IMR-90 (cell line): ENCODE results near the gene HERPUD1. TPM values are rescaled to one million over a fixed set of nuclear protein-coding genes. Genes with fewer than 3 reads are reported as not detected.

ENCODE experiments used
- ATAC-seq: fragments of 200-7000 bp; cut with Tn5 transposase; 2 replicates; pipeline ENCODE4 v1.9.1; 2020; ENCODE audit warnings: low read depth, mild to moderate bottlenecking, moderate library complexity
- BruUV-seq: library from RNA; stranded (reverse); fragments of 400-500 nt; replicated peaks from 2 replicates; lab custom pipeline; 2021; lab: Mats Ljungman, UMichigan
- CTCF ChIA-PET: fragments of 300-600 bp; formaldehyde crosslinking; extraction: SDS; loops from one replicate; lab custom pipeline; 2021; ENCODE audit warnings: antibody characterized with exemption; lab: Yijun Ruan, JAX
- POLR2A ChIA-PET: fragments of 300-600 bp; sonication (Branson Sonifier 250); formaldehyde crosslinking; loops from one replicate; lab custom pipeline; 2022; ENCODE audit warnings: antibody characterized with exemption; ENCODE audit not compliant: unreplicated experiment; lab: Charles Lee
- DNase-seq: peaks from one replicate; pipeline ENCODE4 v3.0.0; 2013
- H2AFZ ChIP-seq: replicated peaks from 2 replicates; pipeline ENCODE3; 2013; ENCODE audit warnings: low read length, mild to moderate bottlenecking; ENCODE audit not compliant: poor library complexity
- H2AK5ac ChIP-seq: 2 replicates; pipeline ENCODE4 v1.6.1; 2013; ENCODE audit warnings: low read depth, low read length, inconsistent platforms
- H2AK9ac ChIP-seq: replicated peaks from 2 replicates; pipeline ENCODE3; 2013; ENCODE audit warnings: mild to moderate bottlenecking, low read depth, low read length, moderate library complexity; ENCODE audit not compliant: poor library complexity
- H2BK120ac ChIP-seq: 2 replicates; pipeline ENCODE4 v1.6.1; 2013; ENCODE audit warnings: low read depth, low read length, inconsistent platforms
- H2BK15ac ChIP-seq: 3 replicates; pipeline ENCODE4 v1.6.1; 2013; ENCODE audit warnings: low read depth, low read length, inconsistent platforms
- H2BK20ac ChIP-seq: 2 replicates; pipeline ENCODE4 v1.6.1; 2013; ENCODE audit warnings: low read depth, mild to moderate bottlenecking, inconsistent platforms, low read length, moderate library complexity
- H2BK5ac ChIP-seq: 2 replicates; pipeline ENCODE4 v1.6.1; 2013; ENCODE audit warnings: mild to moderate bottlenecking, low read depth, low read length, inconsistent platforms; ENCODE audit not compliant: poor library complexity, severe bottlenecking
- H3K14ac ChIP-seq: replicated peaks from 2 replicates; pipeline ENCODE4 v1.6.1; 2013; ENCODE audit warnings: low read depth, low read length, inconsistent platforms
- H3K18ac ChIP-seq: 2 replicates; pipeline ENCODE4 v1.6.1; 2013; ENCODE audit warnings: low read depth, low read length, control low read depth
- H3K23ac ChIP-seq: 2 replicates; pipeline ENCODE4 v1.6.1; 2013; ENCODE audit warnings: low read depth, low read length, inconsistent platforms
- H3K27ac ChIP-seq: 2 replicates; pipeline ENCODE4 v1.5.1; 2013; ENCODE audit warnings: mild to moderate bottlenecking, control low read depth, low read length; ENCODE audit not compliant: insufficient read depth
- H3K27me3 ChIP-seq: 2 replicates; pipeline ENCODE4 v1.6.1; 2013; ENCODE audit warnings: low read length; ENCODE audit not compliant: control insufficient read depth, insufficient read depth
- H3K36me3 ChIP-seq: 2 replicates; pipeline ENCODE4 v1.6.1; 2013; ENCODE audit warnings: low read length, mixed read lengths; ENCODE audit not compliant: control insufficient read depth, insufficient read depth
- H3K4ac ChIP-seq: 2 replicates; pipeline ENCODE4 v1.6.1; 2013; ENCODE audit warnings: low read depth, low read length, inconsistent platforms
- H3K4me1 ChIP-seq: 2 replicates; pipeline ENCODE4 v1.6.1; 2013; ENCODE audit warnings: low read length, mixed read lengths; ENCODE audit not compliant: control insufficient read depth, insufficient read depth
- H3K4me2 ChIP-seq: 2 replicates; pipeline ENCODE4 v1.6.1; 2013; ENCODE audit warnings: low read depth, mild to moderate bottlenecking, control low read depth, low read length, moderate library complexity
- H3K4me3 ChIP-seq: 2 replicates; pipeline ENCODE4 v1.5.1; 2013; ENCODE audit warnings: low read depth, mild to moderate bottlenecking, control low read depth, low read length, moderate library complexity; ENCODE audit not compliant: insufficient read depth
- H3K56ac ChIP-seq: 2 replicates; pipeline ENCODE4 v1.6.1; 2013; ENCODE audit warnings: low read length, inconsistent platforms; ENCODE audit not compliant: insufficient read depth; ENCODE audit errors: extremely low read depth
- H3K79me1 ChIP-seq, 2 experiments: 2 replicates each; pipeline ENCODE4 v1.6.1; 2013; ENCODE audit warnings: low read length in 2 of 2, inconsistent platforms in 1 of 2, low read depth in 1 of 2
- H3K9ac ChIP-seq: 2 replicates; pipeline ENCODE4 v1.6.1; 2013; ENCODE audit warnings: low read depth, low read length, control low read depth
- H3K9me1 ChIP-seq: 2 replicates; pipeline ENCODE4 v1.6.1; 2013; ENCODE audit warnings: low read length, inconsistent platforms; ENCODE audit not compliant: insufficient read depth
- H3K9me3 ChIP-seq: 2 replicates; pipeline ENCODE4 v1.6.1; 2013; ENCODE audit warnings: low read length; ENCODE audit not compliant: control insufficient read depth, insufficient read depth
- H4K20me1 ChIP-seq: 2 replicates; pipeline ENCODE4 v1.6.1; 2013; ENCODE audit warnings: low read length, inconsistent platforms; ENCODE audit not compliant: insufficient read depth
- H4K5ac ChIP-seq: 2 replicates; pipeline ENCODE4 v1.6.1; 2013; ENCODE audit warnings: mild to moderate bottlenecking, low read depth, low read length, control low read depth
- H4K8ac ChIP-seq, 2 experiments: 2 replicates each; pipeline ENCODE4 v1.6.1; 2013; ENCODE audit warnings: low read depth in 2 of 2, low read length in 2 of 2, control low read depth in 1 of 2, inconsistent platforms in 1 of 2
- H4K91ac ChIP-seq: 2 replicates; pipeline ENCODE4 v1.6.1; 2013; ENCODE audit warnings: low read depth, low read length, inconsistent platforms; ENCODE audit not compliant: insufficient read depth
- BHLHE40 ChIP-seq: fragments of 150-350 bp; IDR thresholded peaks from 2 replicates; pipeline ENCODE4 v1.6.1; 2016; ENCODE audit warnings: mild to moderate bottlenecking, low read depth, low read length
- CEBPB ChIP-seq: IDR thresholded peaks from 2 replicates; pipeline ENCODE4 v1.6.1; 2012; ENCODE audit warnings: low read depth, low read length, improper control_type of control experiment
- CHD1 ChIP-seq: IDR thresholded peaks from 2 replicates; pipeline ENCODE4 v1.6.1; 2012; ENCODE audit warnings: low read depth, low read length, improper control_type of control experiment
- ELK1 ChIP-seq: fragments of 150-350 bp; IDR thresholded peaks from 2 replicates; pipeline ENCODE4 v1.6.1; 2016; ENCODE audit warnings: low read depth, mild to moderate bottlenecking, low read length, moderate library complexity, borderline replicate concordance
- FOS ChIP-seq: fragments of 150-350 bp; IDR thresholded peaks from 2 replicates; pipeline ENCODE4 v1.6.1; 2016; ENCODE audit warnings: low read depth, low read length
- MAFK ChIP-seq: IDR thresholded peaks from 2 replicates; pipeline ENCODE4 v1.6.1; 2012; ENCODE audit warnings: low read depth, low read length, improper control_type of control experiment
- MAZ ChIP-seq: IDR thresholded peaks from 2 replicates; pipeline ENCODE4 v1.6.1; 2012; ENCODE audit warnings: low read depth, mild to moderate bottlenecking, low read length, improper control_type of control experiment, moderate library complexity, borderline replicate concordance
- NFE2L2 ChIP-seq: fragments of 150-350 bp; IDR thresholded peaks from 2 replicates; pipeline ENCODE4 v1.6.1; 2016; ENCODE audit warnings: low read depth, mild to moderate bottlenecking, low read length
- POLR2A ChIP-seq: IDR thresholded peaks from 2 replicates; pipeline ENCODE4 v1.6.1; 2012; ENCODE audit warnings: mild to moderate bottlenecking, low read depth, low read length
- RAD21 ChIP-seq: IDR thresholded peaks from 2 replicates; pipeline ENCODE4 v1.6.1; 2012; ENCODE audit warnings: low read length, improper control_type of control experiment
- RCOR1 ChIP-seq: IDR thresholded peaks from 2 replicates; pipeline ENCODE4 v1.6.1; 2012; ENCODE audit warnings: mild to moderate bottlenecking, low read length, improper control_type of control experiment; ENCODE audit not compliant: insufficient replicate concordance
- SMC3 ChIP-seq: fragments of 150-350 bp; IDR thresholded peaks from 2 replicates; pipeline ENCODE4 v1.6.1; 2016; ENCODE audit warnings: low read depth, mild to moderate bottlenecking, antibody characterized with exemption, low read length, moderate library complexity
- USF2 ChIP-seq: fragments of 150-350 bp; IDR thresholded peaks from 2 replicates; pipeline ENCODE4 v1.6.1; 2017; ENCODE audit warnings: mild to moderate bottlenecking, antibody characterized with exemption, low read length, low read depth
- WGBS, 2 experiments: methylation state at CpG; one replicate each; pipeline versions ENCODE4 v1.1.5 to v1.1.7; 2013; ENCODE audit warnings: missing lambda C conversion rate in 2 of 2; ENCODE audit not compliant: insufficient read length in 1 of 2; ENCODE audit errors: extremely low coverage in 2 of 2; 5-methylcytosine and 5-hydroxymethylcytosine counted together
- dilution Hi-C: fragments of 300-500 bp; cut with HindIII; formaldehyde crosslinking; loops from one replicate; pipeline ENCODE4 v1.14.3; 2018; ENCODE audit warnings: low sequenced_read_pairs; ENCODE audit not compliant: unreplicated experiment
- in situ Hi-C: fragments of 300-500 bp; cut with MboI; formaldehyde crosslinking; loops from 3 replicates; pipeline ENCODE4 v1.14.3; 2019; ENCODE audit warnings: low sequenced_read_pairs, inconsistent platforms, mixed read lengths
- intact Hi-C: fragments of 100-400 bp; cut with micrococcal nuclease; formaldehyde crosslinking; loops from 2 replicates; pipeline ENCODE4 v1.10.0; 2022
- polyA plus RNA-seq, 3 experiments: library from polyadenylated mRNA; depleted of rRNA; stranded (reverse); fragments of >200 nt; gene quantifications; 2 replicates each; pipeline ENCODE4 v1.2.3, GENCODE V29; 2012; ENCODE audit warnings: low replicate concordance in 1 of 3
- total RNA-seq: library from RNA; depleted of rRNA; stranded (reverse); fragments of >200 nt; gene quantifications from 2 replicates; pipeline ENCODE4 v1.2.3, GENCODE V29; 2012

The HERPUD1 gene
- total and polyA plus RNA-seq, 2 of the 4 experiments (the other 2 are of a cell fraction), result 130 to 148 TPM

DNA sequence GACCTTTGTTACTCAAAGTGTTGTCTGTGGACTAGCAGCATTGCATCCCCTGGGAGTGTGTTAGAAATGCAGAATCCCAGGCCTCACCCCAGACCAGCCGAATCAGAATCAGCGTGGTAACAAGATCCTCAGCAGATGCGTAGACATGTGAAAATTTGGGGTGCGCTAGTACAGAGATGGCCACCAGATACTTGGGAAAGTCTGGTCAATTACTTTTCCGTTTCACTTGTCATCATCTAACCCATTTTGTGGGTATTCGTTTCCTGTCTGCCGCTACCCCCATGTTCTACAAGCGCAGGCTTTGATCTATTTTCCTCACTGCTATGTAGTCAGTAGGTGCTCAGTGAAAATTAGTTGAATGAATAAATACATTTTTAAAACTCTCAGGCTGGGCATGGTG lies 33.1 kb upstream of the HERPUD1 start:
- ChIA-PET CTCF (no interaction called here), POLR2A (no interaction called here)
- no peak for TF ChIP-seq BHLHE40
- no peak for TF ChIP-seq ELK1
- TF ChIP-seq MAZ, result no peak
- TF ChIP-seq CHD1, result no peak
- TF ChIP-seq NFE2L2, result no peak
- no peak for TF ChIP-seq RAD21
- TF ChIP-seq USF2, result no peak
- TF ChIP-seq POLR2A, result no peak
- no peak for TF ChIP-seq RCOR1
- no peak for TF ChIP-seq SMC3
- no peak for TF ChIP-seq FOS
- no peak for TF ChIP-seq MAFK
- TF ChIP-seq CEBPB, result no peak
- no peak overlapping the region for H3K9ac ChIP-seq
- H3K4ac ChIP-seq, result no peak overlapping the region
- no peaks in the 10 kb centered on the region for H3K4me1 ChIP-seq
- no peak overlapping the region for H3K14ac ChIP-seq
- H2BK120ac ChIP-seq, result no peak overlapping the region
- H2BK20ac ChIP-seq, result no peak overlapping the region
- H3K18ac ChIP-seq, result no peak overlapping the region
- no peaks in the 10 kb centered on the region for H3K9me3 ChIP-seq
- no peaks in the 10 kb centered on the region for H3K9me1 ChIP-seq
- no peaks in the 10 kb centered on the region for H4K20me1 ChIP-seq
- no peak overlapping the region for H3K23ac ChIP-seq
- intact Hi-C loops (no loop called here), in situ Hi-C loops (no loop called here), dilution Hi-C loops (no loop called here)
- H4K91ac ChIP-seq, result no peak overlapping the region
- no peak overlapping the region for H3K4me3 ChIP-seq
- H4K8ac ChIP-seq, result no peak overlapping the region
- H2BK5ac ChIP-seq, result no peak overlapping the region
- H2AK9ac ChIP-seq, result no peak overlapping the region
- WGBS, 2 experiments, result 96% methylated on average over 4 of the region's 8 CpGs; no CpG with 5 or more reads in 1 of the 2 experiments
- ATAC-seq (no peak), DNase-seq (no peak)
- no peak overlapping the region for H2AFZ ChIP-seq
- H3K27me3 ChIP-seq, result peaks cover 39% of the 10 kb centered on the region
- no peak overlapping the region for H2BK15ac ChIP-seq
- H3K27ac ChIP-seq, result no peak overlapping the region
- H3K79me1 ChIP-seq, result no peaks in the 10 kb centered on the region
- H2AK5ac ChIP-seq, result no peak overlapping the region
- H4K5ac ChIP-seq, result no peak overlapping the region
- H3K56ac ChIP-seq, result no peak overlapping the region
- H3K36me3 ChIP-seq, result no peaks in the 10 kb centered on the region
- BruUV-seq, result no TSS peak
- H3K4me2 ChIP-seq, result no peak overlapping the region
